Hematopoietic multipotent progenitor cell treated with erythropoietin and hydrocortisone succinate and interleukin-3 and kit ligand, for 17 days (in vitro differentiated cells): ENCODE measurements around the gene METTL27.
"Not testable (repeated sequence)": the region's sequence is repeated elsewhere in the genome, so short reads cannot be mapped to it uniquely, and the experiment has no call there.

Source experiments
- DNase-seq: peaks from one replicate; pipeline ENCODE4 v3.0.0-alpha.2; 2015; ENCODE audit warnings: low spot score

The METTL27 gene

DNA sequence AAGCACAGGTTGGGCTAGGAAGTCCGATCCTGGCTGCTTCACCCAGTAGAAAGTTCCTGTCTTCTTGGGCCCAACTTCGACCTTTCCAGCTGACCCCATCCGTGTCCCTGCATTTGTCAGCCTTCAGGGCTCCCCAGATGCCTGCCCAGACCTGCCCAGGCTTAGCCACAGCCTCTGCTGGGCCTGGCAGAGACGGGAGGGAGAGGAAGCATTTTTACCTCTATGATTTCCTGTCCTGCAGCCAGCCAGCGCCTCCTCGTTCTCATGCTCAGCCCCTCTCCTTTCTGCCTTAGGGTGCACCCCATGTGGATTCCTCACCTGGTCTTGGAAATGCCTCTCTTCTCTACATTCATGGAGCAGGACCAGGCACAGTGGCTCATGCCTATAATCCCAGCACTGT lies 3.7 kb downstream of the METTL27 start:
- DNase-seq: no peak

DNA sequence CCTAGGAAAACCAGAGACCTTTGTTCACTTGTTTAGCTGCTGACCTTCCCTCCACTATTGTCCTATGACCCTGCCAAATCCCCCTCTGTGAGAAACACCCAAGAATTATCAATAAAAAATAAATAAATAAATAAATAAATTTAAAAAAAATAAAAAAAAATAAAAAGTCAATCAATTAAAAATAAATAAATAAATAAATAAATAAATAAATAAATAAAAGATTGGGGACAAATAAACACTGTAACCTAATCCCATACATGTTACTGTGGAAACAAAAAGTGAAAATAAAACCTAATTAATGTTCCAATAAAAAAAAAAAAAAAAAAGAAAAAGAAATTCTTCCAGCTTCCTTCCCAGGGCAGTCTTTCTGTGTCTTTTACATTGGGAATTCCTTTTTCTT lies 5.1 kb downstream of the METTL27 start:
- DNase-seq: not testable (repeated sequence)

DNA sequence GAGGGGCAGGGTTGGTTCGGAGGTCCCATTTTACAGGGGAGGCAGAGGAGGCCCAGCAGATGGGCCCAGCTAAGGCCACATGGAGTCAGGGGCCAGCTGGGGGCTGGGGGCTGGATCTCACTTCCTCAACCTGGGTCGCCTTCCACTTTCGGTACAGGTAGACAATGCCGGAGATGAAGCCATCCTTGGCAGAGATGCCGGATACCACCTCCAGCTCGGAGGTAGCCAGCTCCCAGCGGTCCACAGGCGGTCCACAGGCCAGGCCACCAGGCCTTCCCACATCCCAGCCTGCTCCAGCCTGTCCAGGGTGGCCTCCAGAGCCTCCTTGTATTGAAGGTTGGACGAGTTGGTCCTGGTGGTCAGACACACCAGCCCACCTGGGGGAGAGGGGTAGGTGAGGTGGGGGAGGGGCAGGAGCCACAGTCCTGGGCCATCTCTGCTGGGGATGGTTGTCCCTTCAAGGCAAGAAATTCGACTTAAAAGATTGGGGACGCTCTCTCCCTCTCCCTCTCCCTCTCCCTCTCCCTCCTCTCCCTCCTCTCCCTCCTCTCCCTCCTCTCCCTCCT lies 7.6 kb downstream of the METTL27 start:
- DNase-seq: no peak

DNA sequence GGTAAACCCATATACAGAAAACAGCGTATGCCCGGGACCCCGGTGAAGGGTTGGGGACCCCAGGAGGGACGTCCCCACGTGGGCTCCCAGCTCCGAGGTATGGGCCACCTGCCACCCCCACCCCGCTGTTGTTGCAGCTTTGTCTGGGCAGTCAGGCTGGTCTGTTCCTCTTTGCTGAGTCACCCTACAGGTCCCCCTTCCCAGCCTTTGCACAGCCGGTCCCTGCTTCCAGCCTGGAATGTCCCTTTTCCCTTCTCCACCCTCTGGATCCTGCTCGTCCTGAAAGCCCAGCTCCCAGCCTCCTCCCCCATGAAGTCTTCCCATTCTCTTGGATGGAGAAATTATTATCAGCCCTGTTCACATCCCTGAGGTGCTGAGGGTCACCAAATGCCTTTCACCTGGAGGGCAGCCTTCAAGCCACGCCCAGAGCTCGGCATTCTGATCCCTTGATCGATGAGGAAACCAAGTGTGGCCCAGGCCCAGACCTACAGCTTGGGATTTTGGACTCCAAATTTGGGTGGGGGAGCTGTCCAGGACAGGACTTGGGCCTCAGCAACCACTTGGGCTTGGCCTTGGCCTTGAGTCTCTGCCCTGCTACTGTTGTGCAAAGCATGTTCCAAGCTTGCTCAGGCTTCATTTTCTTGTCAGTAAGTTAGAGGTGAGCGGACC lies 8.9 kb downstream of the METTL27 start:
- no peak for DNase-seq

DNA sequence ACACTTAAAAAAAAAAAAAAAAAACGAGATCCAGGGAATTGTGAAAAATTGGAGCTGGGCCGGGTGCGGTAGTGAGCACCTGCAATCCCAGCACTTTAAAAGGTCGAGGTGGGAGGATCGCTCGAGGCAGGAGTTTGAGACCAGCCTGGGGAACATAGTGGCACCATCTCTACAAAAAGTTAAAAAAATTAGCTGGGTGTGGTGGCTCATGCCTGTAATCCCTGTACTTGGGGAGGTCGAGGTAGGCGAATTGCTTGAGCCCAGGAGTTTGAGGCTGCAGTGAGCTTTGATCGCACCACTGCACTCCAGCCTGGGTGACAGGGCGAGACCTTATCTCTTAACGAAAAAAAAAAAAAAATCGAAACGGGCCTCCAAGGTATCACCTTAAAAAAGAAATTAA lies 9.5 kb downstream of the METTL27 start:
- DNase-seq: no peak

DNA sequence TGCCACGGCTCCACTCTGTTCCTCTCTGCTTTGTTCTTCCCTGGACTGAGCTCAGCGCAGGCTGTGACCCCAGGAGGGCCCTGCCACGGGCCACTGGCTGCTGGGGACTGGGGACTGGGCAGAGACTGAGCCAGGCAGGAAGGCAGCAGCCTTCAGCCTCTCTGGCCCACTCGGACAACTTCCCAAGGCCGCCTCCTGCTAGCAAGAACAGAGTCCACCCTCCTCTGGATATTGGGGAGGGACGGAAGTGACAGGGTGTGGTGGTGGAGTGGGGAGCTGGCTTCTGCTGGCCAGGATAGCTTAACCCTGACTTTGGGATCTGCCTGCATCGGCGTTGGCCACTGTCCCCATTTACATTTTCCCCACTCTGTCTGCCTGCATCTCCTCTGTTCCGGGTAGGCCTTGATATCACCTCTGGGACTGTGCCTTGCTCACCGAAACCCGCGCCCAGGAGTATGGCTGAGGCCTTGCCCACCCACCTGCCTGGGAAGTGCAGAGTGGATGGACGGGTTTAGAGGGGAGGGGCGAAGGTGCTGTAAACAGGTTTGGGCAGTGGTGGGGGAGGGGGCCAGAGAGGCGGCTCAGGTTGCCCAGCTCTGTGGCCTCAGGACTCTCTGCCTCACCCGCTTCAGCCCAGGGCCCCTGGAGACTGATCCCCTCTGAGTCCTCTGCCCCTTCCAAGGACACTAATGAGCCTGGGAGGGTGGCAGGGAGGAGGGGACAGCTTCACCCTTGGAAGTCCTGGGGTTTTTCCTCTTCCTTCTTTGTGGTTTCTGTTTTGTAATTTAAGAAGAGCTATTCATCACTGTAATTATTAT lies 10.3 kb downstream of the METTL27 start:
- DNase-seq: no peak

DNA sequence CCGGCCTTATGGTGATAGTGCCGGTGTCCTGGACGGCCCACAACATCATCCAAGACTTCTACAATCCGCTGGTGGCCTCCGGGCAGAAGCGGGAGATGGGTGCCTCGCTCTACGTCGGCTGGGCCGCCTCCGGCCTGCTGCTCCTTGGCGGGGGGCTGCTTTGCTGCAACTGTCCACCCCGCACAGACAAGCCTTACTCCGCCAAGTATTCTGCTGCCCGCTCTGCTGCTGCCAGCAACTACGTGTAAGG lies 10.8 kb downstream of the METTL27 start:
- DNase-seq: no peak

DNA sequence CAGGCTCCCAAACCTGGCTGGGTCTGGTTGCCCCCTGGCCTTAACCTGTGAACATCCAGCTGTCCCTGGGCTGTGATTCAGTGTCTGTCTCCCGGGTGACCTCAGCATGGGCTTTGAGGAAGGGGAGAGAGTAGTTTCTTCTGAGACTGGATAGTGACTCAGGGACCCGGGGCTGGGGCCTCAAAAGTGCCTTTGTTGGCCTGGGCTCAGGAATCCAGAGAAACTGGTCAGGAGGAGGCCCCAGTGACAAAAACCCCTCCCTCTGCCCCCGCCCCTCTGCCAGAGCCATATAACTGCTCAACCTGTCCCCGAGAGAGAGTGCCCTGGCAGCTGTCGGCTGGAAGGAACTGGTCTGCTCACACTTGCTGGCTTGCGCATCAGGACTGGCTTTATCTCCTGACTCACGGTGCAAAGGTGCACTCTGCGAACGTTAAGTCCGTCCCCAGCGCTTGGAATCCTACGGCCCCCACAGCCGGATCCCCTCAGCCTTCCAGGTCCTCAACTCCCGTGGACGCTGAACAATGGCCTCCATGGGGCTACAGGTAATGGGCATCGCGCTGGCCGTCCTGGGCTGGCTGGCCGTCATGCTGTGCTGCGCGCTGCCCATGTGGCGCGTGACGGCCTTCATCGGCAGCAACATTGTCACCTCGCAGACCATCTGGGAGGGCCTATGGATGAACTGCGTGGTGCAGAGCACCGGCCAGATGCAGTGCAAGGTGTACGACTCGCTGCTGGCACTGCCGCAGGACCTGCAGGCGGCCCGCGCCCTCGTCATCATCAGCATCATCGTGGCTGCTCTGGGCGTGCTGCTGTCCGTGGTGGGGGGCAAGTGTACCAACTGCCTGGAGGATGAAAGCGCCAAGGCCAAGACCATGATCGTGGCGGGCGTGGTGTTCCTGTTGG lies 11.4 kb downstream of the METTL27 start, which contains the start of gene CLDN4:
Gene CLDN4, plus strand, starts transcription at position 316 of the 903 bp plus-strand sequence. Its CDS starts 206 bp downstream, at position 522.
- no peak for DNase-seq

DNA sequence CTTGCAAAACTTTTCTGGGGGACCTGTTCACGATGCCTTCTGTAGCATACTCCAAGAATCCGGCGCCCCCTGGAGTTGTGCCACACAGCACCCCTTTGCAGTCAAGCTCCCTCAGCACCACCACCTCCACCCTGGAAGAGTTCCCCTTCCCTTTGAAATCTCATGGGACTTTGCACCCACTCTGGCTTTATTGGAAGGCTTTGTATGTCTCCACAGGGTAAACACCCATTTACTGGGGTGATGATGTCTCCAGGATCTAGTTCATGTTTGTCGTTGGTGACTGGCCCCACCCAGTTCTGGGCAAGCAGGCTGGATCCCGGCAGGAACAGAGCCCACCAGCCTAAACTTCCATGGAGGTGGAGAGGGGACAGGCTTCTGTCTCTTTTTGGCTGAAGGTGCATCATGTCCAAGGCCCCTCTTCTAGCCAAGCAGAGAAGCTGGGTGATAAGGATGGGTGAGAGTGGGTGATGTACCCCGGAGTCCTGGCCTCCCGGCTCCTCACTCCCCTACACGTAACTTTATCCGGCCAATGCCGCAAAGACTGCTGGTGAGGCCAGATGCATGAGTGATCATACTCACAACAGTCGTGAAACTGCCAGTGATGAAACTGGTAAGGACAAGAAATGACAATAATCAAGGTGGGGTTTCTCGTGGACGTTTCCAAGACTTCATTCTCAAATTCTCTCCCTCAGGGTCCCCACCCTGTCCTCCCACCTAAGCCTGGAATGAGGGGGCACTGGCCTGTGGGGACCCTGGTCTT lies 12.2 kb downstream of the METTL27 start:
- no peak for DNase-seq

DNA sequence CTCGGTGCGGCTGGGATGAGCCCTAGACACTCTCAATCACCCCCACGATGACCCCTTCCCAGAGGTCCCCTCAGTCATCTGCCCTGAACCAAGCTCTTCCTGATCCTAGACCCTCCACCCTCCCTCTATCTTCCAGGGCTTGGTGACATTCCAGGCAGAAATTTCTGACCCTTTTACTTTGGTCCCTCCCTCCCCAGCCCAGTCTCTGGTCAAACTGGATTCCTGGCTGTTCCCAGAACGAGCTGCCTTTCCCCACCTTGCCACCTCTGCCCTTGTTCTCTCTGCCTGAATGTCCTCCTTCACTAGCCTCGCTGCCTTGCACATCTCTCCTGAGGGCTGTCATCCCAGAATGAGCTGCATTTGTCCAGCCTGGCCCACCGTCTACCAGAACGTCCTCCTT lies 12.8 kb downstream of the METTL27 start:
- no peak for DNase-seq

DNA sequence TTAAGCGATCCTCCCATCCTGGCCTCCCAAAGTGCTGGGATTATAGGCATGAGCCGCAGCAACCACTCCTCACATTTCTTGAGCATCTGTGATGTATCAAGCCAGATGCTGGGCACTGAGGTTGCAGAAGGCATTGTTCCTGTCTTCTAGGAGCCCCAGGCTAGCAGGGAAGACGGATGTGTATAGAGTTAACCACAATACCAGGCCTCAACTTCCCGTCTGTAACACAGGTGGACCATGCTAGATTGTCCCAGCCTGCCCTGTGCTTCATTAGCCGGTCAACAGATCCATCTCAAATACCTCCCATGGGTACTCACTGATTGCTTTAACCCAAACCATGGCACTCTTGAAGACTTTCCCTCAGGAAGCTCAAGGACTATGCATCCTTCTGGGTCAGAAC lies 13.3 kb downstream of the METTL27 start:
- DNase-seq: no peak

DNA sequence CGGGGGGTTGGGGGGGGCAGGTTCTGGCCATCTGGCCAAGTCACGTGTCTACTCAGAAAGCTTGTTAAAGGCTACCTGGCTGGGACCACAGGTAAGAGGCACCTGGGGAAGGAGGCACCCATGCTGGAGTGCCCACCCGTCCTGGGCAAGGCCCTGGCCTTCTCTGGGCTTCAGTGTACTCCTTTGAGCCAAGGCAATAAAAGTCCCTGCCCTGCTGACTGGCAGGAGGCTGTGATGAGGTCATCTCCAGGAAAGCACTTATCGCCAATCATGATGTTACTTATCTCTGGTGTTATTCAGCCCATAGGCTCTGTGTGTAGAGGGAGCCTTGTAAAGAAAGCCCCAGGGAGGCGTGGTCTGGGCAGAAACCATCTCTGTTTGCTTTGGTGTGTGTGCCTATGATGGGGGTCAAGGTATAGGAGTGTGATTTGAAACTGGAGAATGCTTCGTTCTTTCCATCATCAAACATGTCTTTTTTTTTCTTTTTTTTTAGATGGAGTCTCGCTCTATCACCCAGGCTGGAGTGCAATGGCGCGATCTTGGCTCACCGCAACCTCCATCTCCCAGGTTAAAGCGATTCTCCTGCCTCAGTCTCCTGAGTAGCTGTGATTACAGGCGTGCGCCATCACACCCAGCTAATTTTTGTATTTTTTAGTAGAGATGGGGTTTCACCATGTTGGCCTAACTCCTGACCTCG lies 14.1 kb downstream of the METTL27 start:
- DNase-seq: peak; percentile 48

DNA sequence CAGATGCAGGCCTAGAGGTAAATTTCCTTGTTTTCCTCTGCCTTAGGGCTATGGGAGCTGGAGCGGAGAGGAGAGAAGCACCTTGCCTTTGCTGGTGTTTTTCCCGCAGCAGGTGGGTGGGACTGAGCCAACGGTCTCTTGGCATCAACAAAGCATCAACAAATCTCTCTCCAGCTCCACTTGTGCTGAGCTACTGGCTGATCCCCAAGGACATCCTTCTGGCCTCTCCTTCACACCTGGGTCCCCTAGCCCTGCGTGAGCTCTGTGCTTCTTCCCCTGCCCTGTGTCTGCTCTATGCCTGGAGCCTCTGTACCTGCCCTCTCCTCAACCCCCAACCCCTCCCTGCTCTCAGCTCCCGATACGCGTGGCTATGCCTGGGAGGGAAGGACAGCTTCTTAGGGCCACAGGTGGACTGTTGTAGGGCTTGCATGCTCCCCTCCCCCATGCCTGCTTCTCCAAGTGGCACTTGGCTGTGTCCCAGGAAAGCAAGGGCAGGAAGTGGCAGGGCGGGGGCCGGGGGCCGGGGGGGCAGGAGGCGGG lies 14.7 kb downstream of the METTL27 start:
- DNase-seq: peak; percentile 47

DNA sequence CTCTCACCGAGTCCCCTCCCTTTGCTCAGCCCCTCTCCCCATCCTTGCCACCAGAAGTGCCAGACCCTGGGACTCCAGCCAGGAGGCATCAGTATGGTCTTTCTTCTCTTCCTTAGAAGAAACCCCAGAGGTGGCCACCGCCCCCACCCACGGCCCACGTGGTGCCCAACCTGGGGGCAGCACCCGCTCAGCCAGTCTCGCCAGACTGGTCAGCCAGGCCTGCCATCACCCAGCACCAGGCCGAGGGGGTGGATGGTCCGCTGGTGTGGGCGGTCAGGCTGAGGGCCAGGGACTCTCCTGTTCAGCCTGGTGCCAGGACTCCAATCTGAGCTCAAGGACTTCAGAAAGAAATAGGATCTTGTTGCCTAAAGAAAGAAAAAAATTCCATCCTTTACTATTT lies 17.3 kb downstream of the METTL27 start:
- no peak for DNase-seq

DNA sequence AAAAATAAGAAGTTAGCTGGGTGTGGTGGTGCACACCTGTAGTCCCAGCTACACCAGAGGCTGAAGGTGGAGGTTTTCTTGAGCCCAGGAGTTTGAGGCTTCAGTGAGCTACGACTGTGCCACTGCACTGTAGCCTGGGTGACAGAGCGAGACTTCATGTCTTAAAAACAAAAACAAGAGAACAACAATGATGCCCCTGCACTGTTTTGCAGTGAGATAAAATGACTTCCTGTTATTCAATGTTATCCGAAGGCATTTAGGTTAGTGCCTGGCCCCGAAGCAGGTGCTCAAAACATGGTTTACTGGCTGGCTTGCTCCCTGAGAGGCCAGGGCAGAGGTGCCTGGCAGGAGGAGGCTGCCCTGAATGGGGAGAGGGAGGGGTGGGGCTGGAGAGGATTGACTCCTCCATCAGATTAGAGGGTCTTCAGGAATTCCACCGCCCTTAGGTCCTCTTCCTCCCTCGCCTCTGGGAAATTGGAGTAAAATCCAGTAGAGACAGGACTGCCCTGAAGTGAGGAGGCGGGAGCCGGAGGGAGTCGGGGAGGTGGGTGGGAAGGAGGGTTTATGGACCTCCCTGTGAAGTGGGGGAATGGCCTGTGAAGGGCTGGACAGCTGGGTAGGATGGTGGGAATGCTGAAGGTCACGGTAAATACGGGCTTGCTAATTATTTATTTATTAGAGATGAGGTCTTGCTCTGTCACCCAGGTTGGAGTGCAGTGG lies 18.3 kb downstream of the METTL27 start:
- no peak for DNase-seq

DNA sequence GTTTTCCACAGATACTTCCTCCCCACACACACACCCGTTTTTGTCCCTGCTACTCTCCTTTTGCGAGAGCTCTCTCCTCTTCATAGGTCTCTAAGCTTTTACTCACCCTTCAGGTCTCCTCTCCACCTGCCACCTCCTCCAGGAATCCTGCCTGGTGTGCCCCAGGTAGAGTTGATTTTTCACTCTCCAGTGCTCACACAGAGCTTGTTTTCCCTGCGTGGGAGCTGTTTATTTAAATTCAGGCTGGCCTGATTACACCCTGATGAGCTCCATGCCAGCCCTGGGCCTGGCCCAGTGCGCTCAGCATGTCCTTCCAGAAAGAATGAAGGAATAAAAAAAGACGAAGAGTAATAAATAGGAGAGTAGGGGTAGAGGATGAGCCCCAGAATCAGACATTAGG lies 19.1 kb downstream of the METTL27 start:
- no peak for DNase-seq

DNA sequence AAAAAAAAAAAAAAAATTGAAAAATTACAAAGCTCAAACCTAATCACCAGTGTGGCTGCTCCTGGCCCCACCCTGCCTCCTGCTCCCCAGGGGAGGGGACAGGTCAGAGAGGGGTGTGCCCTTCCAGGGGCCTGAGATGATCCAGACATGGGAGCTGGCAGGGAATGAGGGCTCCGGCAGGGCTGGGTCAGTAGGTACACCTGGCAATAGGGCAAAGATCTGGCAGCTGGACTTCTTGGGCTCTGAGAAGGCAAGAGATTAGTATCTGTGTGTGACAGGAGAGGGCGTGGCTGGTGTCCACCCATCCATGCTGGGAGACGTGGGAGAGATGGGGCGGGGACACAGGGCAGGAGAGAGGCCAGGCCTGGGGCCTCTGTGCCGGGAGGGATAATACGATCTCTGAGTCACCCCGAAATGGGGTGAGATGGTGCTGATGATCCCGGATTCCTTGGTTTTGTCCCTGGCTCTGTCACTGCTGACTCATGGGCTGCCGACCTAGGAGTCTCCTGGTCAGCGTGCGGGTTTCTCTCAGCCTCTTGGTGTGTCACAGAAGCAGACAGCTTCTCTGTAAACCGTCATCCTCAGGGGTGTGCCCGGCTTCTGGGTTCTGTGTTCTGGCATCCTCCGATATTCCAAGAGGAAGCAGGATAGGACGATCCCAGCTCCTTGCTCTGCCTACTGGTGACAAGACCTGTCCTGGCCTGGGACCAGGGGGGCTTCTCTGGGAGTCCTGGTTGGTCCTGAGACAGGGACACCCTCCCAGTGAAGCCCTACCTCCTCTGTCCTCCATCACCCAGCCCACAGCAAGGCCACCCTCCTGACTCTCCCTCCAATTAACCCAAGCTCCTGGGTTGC lies 19.8 kb downstream of the METTL27 start:
- peak; percentile 68 for DNase-seq

DNA sequence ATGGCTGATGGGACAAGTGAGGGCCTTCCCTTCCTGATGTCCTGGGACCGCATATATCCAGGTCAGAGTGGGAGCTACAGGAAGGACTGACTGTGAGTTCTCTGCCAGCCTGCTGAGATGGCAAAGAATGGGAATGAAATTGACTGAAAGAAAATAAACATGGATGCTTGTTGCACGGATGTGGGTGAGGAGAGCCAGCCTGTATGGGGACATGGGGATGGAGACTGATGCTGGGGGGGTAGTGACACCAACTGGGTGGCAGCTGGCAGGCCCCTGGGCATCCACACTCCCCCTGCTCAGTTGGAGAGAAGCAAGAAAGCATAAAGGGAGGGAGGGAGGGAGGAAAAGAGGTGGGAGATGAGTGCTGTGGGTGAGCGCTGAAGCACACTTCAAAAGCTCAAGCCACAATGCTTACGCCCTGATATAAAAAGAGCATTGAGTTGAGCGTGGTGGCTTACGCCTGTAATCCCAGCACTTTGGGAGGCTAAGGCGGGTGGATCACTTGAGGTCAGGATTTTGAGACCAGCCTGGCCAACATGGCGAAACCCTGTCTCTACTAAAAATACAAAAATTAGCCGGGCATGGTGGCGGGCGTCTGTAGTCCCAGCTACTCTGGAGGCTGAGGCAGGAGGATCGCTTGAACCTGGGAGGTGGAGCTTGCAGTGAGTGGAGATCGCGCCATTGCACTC lies 20.6 kb downstream of the METTL27 start:
- DNase-seq: not testable (repeated sequence)

DNA sequence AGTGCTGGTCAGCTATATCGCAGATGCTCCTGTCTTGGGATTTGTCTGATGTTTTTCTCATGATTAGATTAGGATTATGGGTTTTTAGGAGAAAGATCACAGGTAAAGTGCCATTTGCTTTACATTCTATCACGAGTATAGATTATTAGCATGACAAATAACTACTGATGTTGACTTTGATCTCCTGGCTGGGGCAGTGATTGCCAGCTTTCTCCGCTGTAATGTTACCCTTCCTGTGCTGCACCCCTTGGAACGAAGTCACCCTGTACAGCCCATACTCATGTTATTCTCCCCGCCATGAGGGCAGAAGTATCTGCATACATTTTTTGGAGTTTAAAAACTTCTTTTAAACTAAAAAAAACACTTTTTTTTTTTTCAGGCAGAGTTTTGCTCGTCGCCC lies 22.3 kb downstream of the METTL27 start:
- DNase-seq: no peak
